Kidney capillary endothelial cell (primary cell): ENCODE measurements around the gene UBE2J1.

Experiments
- DNase-seq: peaks from one replicate; pipeline ENCODE4 v3.0.0-alpha.2; 2018; ENCODE audit warnings: low spot score

Gene UBE2J1

DNA sequence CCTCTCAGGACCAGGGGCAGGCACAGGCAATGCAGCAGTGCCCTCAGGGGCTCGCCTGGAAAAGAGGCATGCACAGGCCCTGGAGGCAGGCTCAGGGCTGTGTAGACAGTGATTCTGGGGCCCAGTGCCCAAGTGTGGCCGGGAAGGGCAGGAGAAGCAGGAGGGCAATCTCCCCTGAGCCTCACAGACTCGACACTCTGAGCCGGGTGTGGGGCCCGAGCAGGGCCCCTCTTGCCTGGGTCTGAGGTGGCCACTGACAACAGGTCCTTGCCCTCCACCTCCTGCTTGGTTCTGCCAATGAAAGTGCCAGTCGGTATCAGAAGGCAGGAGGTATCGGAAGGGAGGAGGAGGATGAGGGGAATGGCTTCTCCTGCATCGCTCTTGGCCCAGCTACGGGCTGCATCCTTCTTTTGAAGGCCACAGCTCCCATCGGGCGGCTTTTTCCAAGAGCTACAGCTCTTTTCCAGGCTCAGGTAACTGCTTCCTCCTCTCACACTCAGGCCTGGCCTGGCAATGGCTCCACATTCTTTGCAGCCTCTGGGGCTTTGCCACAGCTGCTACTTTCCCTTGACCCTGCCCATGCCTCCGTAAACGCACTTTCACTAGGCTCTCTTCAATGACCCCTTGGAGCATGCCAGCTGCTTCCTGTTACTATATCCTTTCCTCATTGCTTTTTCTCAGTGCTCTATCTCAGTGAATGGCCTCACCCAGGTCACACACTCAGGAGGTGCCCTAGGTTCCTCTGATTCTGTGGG lies 61.9 kb downstream of the UBE2J1 start:
- DNase-seq: no peak

DNA sequence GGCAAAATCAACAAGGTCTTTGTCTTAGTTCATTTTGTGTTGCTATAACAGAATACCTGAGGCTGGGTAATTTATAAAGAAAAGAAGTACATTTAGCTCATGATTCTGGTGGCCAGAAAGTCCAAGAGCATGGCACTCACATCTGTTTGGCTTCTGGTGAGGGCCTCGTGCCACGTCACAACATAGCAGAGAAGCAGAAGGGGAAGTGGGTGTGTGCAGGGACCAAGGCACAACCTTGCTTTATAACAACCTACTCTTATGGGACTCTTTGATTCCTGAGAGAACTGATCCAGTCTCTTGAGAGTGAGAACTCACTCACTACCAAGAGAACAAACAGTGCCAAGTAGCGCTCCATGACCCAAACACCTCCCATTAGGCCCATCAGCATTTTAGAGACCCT lies 62.8 kb downstream of the UBE2J1 start:
- no peak for DNase-seq

DNA sequence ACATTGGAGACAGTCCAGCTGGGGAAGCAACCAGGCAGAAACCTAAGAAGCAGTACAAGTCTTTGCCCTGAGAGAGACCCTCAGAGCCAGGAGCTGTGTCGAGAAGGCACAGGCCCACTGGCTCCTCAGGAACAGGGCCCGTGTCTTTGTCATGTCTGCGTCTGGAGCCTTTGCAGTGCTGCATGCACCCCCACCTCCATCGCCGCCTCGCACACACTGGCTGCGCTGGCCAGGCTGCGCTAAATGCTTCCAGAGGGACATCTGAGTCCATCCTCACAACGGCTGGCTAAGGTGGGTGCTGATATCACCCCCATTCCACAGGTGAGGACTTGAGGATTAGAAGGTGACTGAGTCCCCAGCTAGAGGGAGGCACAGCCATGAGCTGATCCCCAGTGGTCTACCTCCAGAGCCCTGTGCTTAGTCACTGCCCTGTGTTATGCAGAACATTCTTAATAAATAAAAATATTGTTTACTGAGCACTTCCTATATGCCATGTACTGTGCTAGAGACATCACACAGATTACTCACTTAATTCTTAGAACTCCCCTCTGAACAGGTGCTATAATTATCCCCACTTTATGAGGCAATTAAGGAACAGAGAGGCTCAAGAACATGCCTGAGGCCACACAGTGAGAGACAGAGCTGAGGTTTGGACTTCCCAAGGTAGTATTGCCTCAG lies 65.0 kb downstream of the UBE2J1 start:
- DNase-seq: no peak

DNA sequence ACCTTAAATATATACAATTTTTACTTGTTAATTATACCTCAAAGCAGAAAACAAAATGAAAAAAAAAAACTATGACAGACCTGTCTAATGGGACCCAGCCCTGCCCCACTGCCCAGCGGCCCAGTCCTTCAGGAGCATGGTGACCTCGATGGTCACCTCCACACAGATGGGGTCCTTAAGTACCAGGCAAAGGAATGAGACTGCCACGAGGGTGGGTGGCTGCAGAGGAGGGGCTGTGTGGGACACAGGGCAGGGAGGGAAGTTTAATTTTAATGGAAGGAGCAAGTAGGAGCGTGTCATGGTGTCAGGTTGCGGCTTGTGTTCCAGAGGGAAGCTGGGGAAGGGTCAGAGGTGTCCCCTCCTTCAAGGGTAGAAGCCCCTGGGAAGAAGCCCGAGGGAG lies 66.0 kb downstream of the UBE2J1 start:
- DNase-seq: no peak

DNA sequence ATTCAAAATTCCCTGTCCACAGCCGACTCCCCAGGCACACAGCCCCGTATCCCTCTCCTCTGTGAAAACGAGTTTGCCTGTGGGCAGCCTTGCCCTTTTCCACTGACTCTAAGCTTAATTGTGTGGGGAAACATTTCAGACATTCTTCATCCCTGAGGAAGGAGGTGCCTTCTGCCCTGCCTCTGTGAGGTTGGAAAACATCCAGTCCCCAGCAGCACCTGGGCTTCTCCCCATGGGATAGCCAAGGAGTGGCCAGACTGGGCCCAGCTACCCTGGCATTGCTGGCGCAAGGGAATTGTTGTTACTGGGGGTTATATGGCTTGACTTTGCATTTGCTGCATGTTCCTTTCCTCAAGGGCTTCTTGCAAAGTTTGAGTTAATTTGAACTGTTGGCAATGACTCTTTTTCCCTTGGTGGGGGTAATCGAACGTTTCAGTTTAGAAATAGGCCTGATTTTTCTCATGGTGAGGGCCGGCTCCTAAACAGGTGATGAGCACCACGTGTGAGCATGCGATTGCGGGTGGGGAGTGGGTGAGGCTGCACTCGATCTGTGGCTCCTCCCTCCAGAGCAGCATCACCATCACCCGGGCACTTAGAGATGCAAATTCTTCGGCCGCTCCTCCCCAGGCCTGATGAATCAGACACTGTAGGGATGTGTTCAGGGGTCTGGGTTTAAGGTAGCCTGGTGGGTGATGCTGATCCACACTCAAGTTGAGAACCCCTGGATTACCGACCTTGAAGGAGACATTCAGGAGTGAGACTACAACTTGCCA lies 67.4 kb downstream of the UBE2J1 start:
- DNase-seq: no peak

DNA sequence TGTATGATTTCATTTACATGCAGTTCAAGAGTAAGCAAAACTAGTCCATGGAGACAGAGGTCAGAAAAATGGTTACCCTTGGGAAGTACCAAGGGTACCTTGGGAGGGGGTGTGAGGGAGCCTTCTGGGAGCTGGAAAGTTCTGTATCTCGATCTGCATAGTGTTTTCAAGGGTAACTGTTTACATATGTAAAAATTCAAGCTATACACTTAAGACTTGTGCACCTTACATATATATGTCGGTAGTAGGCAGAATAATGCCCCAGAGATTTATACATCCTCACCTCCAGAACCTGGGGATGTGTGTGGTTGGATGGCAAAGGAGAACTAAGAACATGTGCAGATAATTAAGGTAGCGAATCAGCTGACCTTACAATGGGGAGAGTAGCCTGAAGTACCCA lies 68.4 kb downstream of the UBE2J1 start:
- no peak for DNase-seq

DNA sequence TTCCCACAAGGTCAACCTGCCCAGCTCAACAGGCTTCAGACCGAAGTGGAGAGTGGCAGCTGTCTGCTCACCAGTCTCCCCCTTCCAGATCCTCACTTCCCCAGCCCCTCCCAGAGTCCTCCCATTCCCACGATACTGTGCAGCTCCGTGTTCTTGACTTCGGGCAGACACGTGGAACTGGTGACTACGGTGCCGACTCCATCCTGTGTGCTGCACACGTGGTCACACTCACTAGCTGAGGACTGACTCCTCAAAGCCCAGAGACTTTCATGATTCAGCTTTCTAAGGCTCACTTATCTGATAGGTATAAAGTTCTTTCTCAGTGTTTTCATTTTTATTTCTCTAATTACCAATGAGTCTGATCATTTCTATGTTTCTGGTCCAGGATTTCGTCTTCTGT lies 69.8 kb downstream of the UBE2J1 start:
- DNase-seq: no peak

DNA sequence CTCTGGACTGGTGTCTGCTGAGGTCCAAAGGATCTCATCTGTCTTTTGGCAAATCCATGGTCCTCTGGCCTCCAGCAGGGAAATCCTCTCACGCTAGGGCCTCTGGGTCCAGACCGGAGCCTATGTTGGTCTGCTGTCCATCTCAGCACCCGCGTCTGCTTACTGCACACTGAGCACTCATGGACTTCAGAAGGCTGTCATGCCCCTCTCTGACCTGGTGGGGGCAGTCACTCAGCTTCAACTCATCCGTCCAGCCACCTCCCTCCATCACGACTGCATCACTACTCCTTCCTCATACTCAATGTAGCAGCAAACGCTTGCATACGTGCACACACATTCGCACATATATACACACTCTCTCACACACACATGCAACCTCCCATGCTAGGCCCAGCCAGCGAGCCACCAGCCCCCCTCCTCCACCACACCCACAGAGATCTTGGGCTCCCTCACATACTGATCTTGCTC lies 70.7 kb downstream of the UBE2J1 start:
- DNase-seq: peak; percentile 31

DNA sequence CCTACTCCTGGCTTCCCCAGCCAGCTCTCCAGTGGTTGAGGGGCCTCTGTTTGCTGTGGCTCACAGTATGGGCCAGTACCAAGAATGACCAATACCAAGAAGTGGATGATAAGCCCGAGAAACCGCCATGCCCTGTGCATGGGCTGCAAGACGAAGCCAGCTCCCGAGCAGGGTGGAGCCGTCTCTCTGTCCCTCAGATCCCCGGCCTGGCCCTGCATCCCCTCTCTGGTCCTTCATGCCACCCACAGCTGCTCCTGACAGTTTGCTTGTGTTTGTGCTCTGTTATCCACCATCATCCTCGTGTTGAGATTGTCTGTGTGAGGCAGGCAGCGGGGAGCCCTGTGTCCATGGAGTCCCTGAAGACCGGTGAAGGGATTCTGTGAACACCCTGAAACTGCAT lies 73.6 kb downstream of the UBE2J1 start:
- DNase-seq: no peak
